HEK293T (cell line): Measurements from ENCODE around the gene TSFM.

Experiments used
- CTCF ChIA-PET: fragments of 350-600 bp; formaldehyde crosslinking; extraction: SDS; loops from one replicate; lab custom pipeline; 2021; ENCODE audit warnings: antibody characterized with exemption, inconsistent platforms; lab: Yijun Ruan, JAX
- POLR2A ChIA-PET: fragments of 350-600 bp; formaldehyde crosslinking; extraction: SDS; loops from one replicate; lab custom pipeline; 2020; ENCODE audit warnings: antibody characterized with exemption, inconsistent platforms; lab: Yijun Ruan, JAX
- DNase-seq: peaks from one replicate; pipeline ENCODE4 v3.0.0; 2012; ENCODE audit warnings: mixed read lengths; ENCODE audit errors: extremely low spot score
- ARNT ChIP-seq: fragments of 450-650 bp; IDR thresholded peaks from 2 replicates; pipeline ENCODE4 v1.6.1; 2017; ENCODE audit warnings: mild to moderate bottlenecking
- BHLHE40 ChIP-seq: fragments of 450-650 bp; IDR thresholded peaks from 2 replicates; pipeline ENCODE4 v1.6.1; 2016; ENCODE audit warnings: mild to moderate bottlenecking, moderate library complexity, borderline replicate concordance
- CTBP1 ChIP-seq: fragments of 450-650 bp; IDR thresholded peaks from 2 replicates; pipeline ENCODE4 v1.6.1; 2016; ENCODE audit warnings: borderline replicate concordance
- ELF4 ChIP-seq: fragments of 450-650 bp; IDR thresholded peaks from 2 replicates; pipeline ENCODE4 v1.6.1; 2017; ENCODE audit warnings: antibody characterized with exemption
- FOXA1 ChIP-seq: fragments of 450-650 bp; IDR thresholded peaks from 2 replicates; pipeline ENCODE4 v1.6.1; 2016; ENCODE audit warnings: mild to moderate bottlenecking
- FOXK2 ChIP-seq: fragments of 450-650 bp; IDR thresholded peaks from 2 replicates; pipeline ENCODE4 v1.6.1; 2016; ENCODE audit warnings: mild to moderate bottlenecking
- FOXM1 ChIP-seq: fragments of 450-650 bp; IDR thresholded peaks from 2 replicates; pipeline ENCODE4 v1.6.1; 2017; ENCODE audit warnings: mild to moderate bottlenecking, borderline replicate concordance
- HDGF ChIP-seq: fragments of 450-650 bp; IDR thresholded peaks from 2 replicates; pipeline ENCODE4 v1.6.1; 2017; ENCODE audit warnings: antibody characterized with exemption, borderline replicate concordance
- L3MBTL2 ChIP-seq: fragments of 450-650 bp; conservative IDR thresholded peaks from 2 replicates; pipeline ENCODE4 v1.6.1; 2016; ENCODE audit warnings: mild to moderate bottlenecking
- LEF1 ChIP-seq: fragments of 450-650 bp; IDR thresholded peaks from 2 replicates; pipeline ENCODE4 v1.6.1; 2017; ENCODE audit warnings: mild to moderate bottlenecking, borderline replicate concordance
- NFRKB ChIP-seq: fragments of 450-650 bp; IDR thresholded peaks from 2 replicates; pipeline ENCODE4 v1.6.1; 2016; ENCODE audit warnings: mild to moderate bottlenecking, moderate library complexity
- SP1 ChIP-seq: fragments of 450-650 bp; IDR thresholded peaks from 2 replicates; pipeline ENCODE4 v1.6.1; 2017
- SUZ12 ChIP-seq: fragments of 450-650 bp; IDR thresholded peaks from 2 replicates; pipeline ENCODE4 v1.6.1; 2016; ENCODE audit warnings: mild to moderate bottlenecking
- TARDBP ChIP-seq: fragments of 450-650 bp; IDR thresholded peaks from 2 replicates; pipeline ENCODE4 v1.6.1; 2016
- ZNF384 ChIP-seq: fragments of 450-650 bp; IDR thresholded peaks from 2 replicates; pipeline ENCODE4 v1.6.1; 2016
- TF ChIP-seq, protein P1 (sequence below): fragments of 450-650 bp; IDR thresholded peaks from 2 replicates; pipeline ENCODE4 v1.6.1; 2016

Gene TSFM

DNA sequence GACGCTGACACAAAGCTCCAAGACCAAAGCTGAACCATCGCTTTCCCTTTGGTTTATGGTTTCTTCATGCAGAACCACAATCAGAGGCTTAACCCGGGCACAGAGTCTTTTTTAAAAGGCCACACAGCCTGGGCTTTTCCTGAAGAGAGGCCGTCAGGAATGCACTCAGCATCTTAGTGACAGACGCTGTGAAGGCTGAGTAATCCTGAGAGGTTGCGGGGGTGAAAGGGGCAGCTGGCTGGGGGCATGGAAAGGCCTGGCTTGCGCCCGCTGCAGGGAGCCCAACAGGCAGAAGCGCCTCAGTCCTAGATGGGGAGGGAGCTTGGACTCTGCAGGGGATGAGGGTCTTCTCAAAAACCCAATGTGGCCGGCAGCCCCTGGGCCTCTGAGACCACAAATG, 50.4 kb downstream of the TSFM start:
- TF ChIP-seq, protein P1, sequence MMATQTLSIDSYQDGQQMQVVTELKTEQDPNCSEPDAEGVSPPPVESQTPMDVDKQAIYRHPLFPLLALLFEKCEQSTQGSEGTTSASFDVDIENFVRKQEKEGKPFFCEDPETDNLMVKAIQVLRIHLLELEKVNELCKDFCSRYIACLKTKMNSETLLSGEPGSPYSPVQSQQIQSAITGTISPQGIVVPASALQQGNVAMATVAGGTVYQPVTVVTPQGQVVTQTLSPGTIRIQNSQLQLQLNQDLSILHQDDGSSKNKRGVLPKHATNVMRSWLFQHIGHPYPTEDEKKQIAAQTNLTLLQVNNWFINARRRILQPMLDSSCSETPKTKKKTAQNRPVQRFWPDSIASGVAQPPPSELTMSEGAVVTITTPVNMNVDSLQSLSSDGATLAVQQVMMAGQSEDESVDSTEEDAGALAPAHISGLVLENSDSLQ, result no peak
- TF ChIP-seq L3MBTL2 (no peak), SUZ12 (no peak), TARDBP (no peak), CTBP1 (no peak), FOXK2 (no peak), HDGF (no peak), ELF4 (no peak), NFRKB (no peak), ZNF384 (no peak), LEF1 (no peak)
- ChIA-PET CTCF (interaction anchor here (0.6 to 2.1 kb wide), 6 partner anchors 10 to 226 kb away, joined by 3 to 17 read pairs (median 4); no protein-coding TSS in a partner anchor), POLR2A (interaction anchor here (1.4 to 2.3 kb wide), 4 partner anchors 9 to 63 kb away, joined by 4 to 11 read pairs (median 5); no protein-coding TSS in a partner anchor)
- no peak for DNase-seq

DNA sequence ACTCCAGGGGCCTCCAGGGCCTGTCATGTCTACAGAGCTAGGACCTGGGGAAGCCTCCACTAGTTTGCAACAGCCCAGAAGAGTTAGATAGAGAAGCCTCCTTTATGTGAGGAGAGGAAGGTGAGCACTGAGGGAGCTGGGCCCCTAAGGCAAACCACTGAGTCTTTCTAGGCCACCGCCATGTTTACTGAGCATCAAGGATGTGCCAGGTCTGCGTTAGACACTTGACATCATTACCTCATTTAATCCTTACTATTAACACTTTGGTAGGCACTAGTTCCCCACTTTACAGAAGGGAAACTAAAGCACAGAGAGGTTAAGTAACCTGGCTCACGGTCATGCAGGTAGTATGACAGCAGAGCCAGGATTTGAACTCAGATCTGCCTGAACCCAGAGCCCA, 51.1 kb downstream of the TSFM start:
- CTCF ChIA-PET, result interaction anchor here (1.2 to 2.1 kb wide), 2 partner anchors 63 to 71 kb away, joined by 5 to 17 read pairs; no protein-coding TSS in a partner anchor
- TF ChIP-seq CTBP1, result no peak
- no peak for TF ChIP-seq NFRKB
- TF ChIP-seq SP1, result no peak
- TF ChIP-seq, protein P1, result no peak
- no peak for TF ChIP-seq L3MBTL2
- TF ChIP-seq ZNF384, result no peak
- TF ChIP-seq ELF4, result no peak
- no peak for TF ChIP-seq FOXM1
- no peak for TF ChIP-seq BHLHE40
- TF ChIP-seq ARNT, result no peak
- no peak for TF ChIP-seq HDGF
- TF ChIP-seq FOXA1, result no peak
- no peak for TF ChIP-seq TARDBP
- TF ChIP-seq SUZ12, result no peak
- no peak for TF ChIP-seq LEF1
- TF ChIP-seq FOXK2, result no peak
- no peak for DNase-seq
- POLR2A ChIA-PET, result interaction anchor here (0.8 to 2.3 kb wide), 3 partner anchors 12 to 63 kb away, joined by 3 to 11 read pairs (median 4); no protein-coding TSS in a partner anchor

DNA sequence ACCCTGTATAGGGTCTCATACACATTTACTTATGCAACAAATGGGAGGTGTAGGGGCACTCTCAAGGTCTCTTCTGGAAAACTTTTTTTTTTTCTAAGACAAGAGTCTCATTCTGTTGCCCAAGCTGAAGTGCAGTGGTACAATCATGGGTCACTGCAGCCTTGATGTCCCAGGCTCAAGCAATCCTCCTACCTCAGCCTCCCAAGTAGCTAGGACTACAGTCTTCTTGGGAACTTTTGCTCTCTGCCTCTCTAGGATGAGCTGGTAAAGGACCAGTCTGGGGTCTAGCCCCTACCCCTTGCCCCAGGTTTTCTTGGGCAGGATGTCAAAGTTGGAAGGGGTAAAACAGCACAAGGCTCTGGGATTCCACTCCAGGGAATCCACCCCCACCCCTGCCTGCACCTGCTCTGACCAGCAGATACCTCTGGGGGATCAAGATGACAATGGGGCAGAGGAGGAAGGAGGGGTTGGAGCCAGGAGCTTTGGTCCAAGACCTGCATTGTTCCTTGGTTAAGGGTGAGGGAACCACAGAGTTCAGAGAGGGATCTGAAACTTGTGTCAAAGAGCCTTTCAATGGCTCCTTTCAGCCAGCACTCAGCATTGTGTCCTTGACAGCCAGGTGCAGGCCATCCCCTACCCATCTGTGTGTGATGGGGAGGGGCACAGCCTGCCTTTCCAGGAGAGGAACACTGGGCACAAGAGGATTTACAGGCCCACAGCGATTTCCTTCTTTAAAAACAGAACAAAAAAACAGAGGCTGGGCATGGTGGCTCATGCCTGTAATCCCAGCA, 51.7 kb downstream of the TSFM start:
- no peak for DNase-seq
- POLR2A ChIA-PET, result interaction anchor here (0.8 to 1.8 kb wide), 2 partner anchors 11 to 62 kb away, joined by 3 to 4 read pairs; no protein-coding TSS in a partner anchor
- CTCF ChIA-PET, result interaction anchor here (1.2 to 1.9 kb wide), 2 partner anchors 63 to 71 kb away, joined by 5 to 11 read pairs; no protein-coding TSS in a partner anchor
- TF ChIP-seq TARDBP (no peak), HDGF (no peak), ZNF384 (no peak), SP1 (no peak), FOXA1 (no peak), BHLHE40 (no peak), LEF1 (no peak), CTBP1 (no peak), ELF4 (no peak), ARNT (no peak), FOXM1 (no peak), L3MBTL2 (no peak), FOXK2 (no peak), NFRKB (no peak), SUZ12 (no peak)
- TF ChIP-seq, protein P1, result no peak

DNA sequence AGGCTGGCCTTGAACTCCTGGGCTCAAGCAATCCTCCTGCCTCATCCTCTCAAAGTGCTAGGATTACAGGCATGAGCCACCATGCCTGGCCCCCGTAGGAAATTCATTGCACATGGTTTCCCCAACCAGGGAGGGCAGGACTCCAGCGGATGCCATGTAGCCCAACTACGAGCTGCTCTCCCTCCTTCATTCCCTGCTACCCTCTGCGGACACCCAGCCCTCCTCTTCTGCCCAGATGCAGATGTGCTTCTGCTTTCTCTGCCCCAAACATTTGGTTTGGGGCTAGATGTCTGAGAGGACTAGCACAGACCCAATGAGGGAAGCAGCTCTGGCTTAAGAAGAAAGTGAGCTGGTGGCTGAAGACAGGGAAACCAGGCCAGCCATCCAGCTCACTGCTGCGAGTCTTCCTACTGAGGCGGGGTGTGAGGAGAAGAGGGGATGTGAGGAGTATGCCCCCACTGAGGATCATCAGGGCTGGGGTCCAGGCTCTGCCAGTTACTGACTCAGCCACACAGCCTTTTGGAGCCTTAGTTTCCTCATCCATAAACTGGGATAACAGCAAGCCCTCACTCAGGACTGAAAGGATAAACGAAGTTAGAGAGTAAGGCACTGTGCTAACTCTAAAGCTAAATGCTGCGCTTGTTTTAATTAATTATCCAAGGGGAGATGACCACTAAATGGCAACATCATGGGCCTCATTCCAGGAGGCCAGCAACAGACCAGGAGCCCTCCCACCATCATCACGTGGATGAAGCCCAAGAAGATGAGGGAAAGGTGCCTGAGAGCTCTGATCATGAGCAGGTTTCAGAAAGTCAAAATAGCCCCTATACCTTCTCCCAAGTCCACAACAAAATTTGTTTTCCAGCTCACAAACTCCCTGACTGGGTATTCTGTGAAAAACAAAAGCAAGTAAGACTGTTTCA, 53.0 kb downstream of the TSFM start:
- no peak for TF ChIP-seq ARNT
- TF ChIP-seq FOXA1, result no peak
- no peak for TF ChIP-seq SUZ12
- no peak for TF ChIP-seq ELF4
- TF ChIP-seq, protein P1, result no peak
- TF ChIP-seq TARDBP, result no peak
- TF ChIP-seq HDGF, result no peak
- no peak for TF ChIP-seq BHLHE40
- no peak for TF ChIP-seq FOXM1
- ChIA-PET CTCF (interaction anchor here (0.8 to 3.2 kb wide), 3 partner anchors 61 to 73 kb away, joined by 3 to 21 read pairs (median 11); no protein-coding TSS in a partner anchor), POLR2A (interaction anchor here (1.0 to 3.0 kb wide), 3 partner anchors 10 to 60 kb away, joined by 3 to 24 read pairs (median 5); no protein-coding TSS in a partner anchor)
- DNase-seq, result no peak
